Measurements from ENCODE around the gene PRH2. TPM values are rescaled to one million over a fixed set of nuclear protein-coding genes. Genes with fewer than 3 reads are reported as not detected.

Gene PRH2
- total and polyA plus RNA-seq, 9 of the 15 experiments (the other 6 are each of a cell fraction or from before 2014, with no cell fraction given): 0.18 to 0.81 (median 0.24) TPM; not detected in 6

DNA sequence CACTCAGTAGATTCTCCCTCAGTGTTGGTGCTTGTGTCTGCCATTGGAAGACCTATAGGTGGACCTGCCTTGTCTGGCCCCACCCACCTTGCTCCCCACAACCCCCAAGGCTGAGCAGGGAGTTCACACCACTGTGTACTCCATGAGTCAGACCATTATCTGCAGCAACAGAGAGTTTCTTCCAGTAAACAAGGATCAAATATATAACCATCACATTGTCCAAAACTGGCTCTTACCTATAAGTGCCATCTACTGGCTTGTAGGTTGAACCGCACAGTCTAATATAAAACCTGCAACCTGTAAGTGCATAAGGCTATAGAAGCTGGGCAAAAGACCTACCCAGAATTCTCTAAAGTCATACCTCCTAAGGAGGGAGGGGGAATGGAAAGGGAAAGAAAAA is 27.6 kb upstream of the PRH2 start (continued):
- TF ChIP-seq FOSL1 (tag; conservative IDR thresholded peaks at IDR 0.05) (peak; percentile 43; the same call in 1 of the 2 replicates), TEAD4 (IDR thresholded peaks at IDR 0.05; ENCODE audit: low read length) (no peak), TEAD4 (CRISPR knock-in tag; IDR thresholded peaks at IDR 0.05; ENCODE audit: borderline replicate concordance) (no peak), CBFA2T2 (conservative IDR thresholded peaks at IDR 0.05) (0 out of 2 replicates have a peak, but pooled peaks have one; percentile 9), MBD2 (IDR thresholded peaks at IDR 0.05; ENCODE audit: borderline replicate concordance, low read depth) (no peak), MCM2 (IDR thresholded peaks at IDR 0.05; ENCODE audit: low read depth) (no peak), NFRKB (IDR thresholded peaks at IDR 0.05; ENCODE audit: low read depth) (no peak), NR1H2 (CRISPR knock-in tag; IDR thresholded peaks at IDR 0.05) (no peak), SLC30A9 (CRISPR knock-in tag; IDR thresholded peaks at IDR 0.05) (no peak), ZNF76 (CRISPR knock-in tag; IDR thresholded peaks at IDR 0.05; ENCODE audit: borderline replicate concordance) (no peak), ILK (tag; IDR thresholded peaks at IDR 0.05; ENCODE audit: borderline replicate concordance, low read depth) (no peak), ZNF140 (CRISPR knock-in tag; IDR thresholded peaks at IDR 0.05) (no peak), EWSR1 (IDR thresholded peaks at IDR 0.05; ENCODE audit: borderline replicate concordance, low read depth, partially characterized antibody) (no peak), EZH2 (IDR thresholded peaks at IDR 0.05; ENCODE audit: borderline replicate concordance, low read depth, low read length) (no peak)
- TF ChIP-seq, protein P1, sequence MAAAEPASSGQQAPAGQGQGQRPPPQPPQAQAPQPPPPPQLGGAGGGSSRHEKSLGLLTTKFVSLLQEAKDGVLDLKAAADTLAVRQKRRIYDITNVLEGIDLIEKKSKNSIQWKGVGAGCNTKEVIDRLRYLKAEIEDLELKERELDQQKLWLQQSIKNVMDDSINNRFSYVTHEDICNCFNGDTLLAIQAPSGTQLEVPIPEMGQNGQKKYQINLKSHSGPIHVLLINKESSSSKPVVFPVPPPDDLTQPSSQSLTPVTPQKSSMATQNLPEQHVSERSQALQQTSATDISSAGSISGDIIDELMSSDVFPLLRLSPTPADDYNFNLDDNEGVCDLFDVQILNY (CRISPR knock-in tag; IDR thresholded peaks at IDR 0.05): no peak
- TF ChIP-seq, protein P2, sequence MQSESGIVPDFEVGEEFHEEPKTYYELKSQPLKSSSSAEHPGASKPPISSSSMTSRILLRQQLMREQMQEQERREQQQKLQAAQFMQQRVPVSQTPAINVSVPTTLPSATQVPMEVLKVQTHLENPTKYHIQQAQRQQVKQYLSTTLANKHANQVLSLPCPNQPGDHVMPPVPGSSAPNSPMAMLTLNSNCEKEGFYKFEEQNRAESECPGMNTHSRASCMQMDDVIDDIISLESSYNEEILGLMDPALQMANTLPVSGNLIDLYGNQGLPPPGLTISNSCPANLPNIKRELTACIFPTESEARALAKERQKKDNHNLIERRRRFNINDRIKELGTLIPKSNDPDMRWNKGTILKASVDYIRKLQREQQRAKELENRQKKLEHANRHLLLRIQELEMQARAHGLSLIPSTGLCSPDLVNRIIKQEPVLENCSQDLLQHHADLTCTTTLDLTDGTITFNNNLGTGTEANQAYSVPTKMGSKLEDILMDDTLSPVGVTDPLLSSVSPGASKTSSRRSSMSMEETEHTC (IDR thresholded peaks at IDR 0.05): no peak
- TF ChIP-seq, protein P3, sequence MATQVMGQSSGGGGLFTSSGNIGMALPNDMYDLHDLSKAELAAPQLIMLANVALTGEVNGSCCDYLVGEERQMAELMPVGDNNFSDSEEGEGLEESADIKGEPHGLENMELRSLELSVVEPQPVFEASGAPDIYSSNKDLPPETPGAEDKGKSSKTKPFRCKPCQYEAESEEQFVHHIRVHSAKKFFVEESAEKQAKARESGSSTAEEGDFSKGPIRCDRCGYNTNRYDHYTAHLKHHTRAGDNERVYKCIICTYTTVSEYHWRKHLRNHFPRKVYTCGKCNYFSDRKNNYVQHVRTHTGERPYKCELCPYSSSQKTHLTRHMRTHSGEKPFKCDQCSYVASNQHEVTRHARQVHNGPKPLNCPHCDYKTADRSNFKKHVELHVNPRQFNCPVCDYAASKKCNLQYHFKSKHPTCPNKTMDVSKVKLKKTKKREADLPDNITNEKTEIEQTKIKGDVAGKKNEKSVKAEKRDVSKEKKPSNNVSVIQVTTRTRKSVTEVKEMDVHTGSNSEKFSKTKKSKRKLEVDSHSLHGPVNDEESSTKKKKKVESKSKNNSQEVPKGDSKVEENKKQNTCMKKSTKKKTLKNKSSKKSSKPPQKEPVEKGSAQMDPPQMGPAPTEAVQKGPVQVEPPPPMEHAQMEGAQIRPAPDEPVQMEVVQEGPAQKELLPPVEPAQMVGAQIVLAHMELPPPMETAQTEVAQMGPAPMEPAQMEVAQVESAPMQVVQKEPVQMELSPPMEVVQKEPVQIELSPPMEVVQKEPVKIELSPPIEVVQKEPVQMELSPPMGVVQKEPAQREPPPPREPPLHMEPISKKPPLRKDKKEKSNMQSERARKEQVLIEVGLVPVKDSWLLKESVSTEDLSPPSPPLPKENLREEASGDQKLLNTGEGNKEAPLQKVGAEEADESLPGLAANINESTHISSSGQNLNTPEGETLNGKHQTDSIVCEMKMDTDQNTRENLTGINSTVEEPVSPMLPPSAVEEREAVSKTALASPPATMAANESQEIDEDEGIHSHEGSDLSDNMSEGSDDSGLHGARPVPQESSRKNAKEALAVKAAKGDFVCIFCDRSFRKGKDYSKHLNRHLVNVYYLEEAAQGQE (IDR thresholded peaks at IDR 0.05; ENCODE audit: borderline replicate concordance): no peak
- TF ChIP-seq, protein P3 (CRISPR knock-in tag; IDR thresholded peaks at IDR 0.05; ENCODE audit: low read depth): no peak
- TF ChIP-seq, protein P4, sequence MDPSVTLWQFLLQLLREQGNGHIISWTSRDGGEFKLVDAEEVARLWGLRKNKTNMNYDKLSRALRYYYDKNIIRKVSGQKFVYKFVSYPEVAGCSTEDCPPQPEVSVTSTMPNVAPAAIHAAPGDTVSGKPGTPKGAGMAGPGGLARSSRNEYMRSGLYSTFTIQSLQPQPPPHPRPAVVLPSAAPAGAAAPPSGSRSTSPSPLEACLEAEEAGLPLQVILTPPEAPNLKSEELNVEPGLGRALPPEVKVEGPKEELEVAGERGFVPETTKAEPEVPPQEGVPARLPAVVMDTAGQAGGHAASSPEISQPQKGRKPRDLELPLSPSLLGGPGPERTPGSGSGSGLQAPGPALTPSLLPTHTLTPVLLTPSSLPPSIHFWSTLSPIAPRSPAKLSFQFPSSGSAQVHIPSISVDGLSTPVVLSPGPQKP (CRISPR knock-in tag; IDR thresholded peaks at IDR 0.05): no peak

All from K562 (cell line).